ENCODE results near the gene EML4.
"Not testable (repeated sequence)": the region's sequence is repeated elsewhere in the genome, so short reads cannot be mapped to it uniquely, and the experiment has no call there.

Gene EML4

DNA sequence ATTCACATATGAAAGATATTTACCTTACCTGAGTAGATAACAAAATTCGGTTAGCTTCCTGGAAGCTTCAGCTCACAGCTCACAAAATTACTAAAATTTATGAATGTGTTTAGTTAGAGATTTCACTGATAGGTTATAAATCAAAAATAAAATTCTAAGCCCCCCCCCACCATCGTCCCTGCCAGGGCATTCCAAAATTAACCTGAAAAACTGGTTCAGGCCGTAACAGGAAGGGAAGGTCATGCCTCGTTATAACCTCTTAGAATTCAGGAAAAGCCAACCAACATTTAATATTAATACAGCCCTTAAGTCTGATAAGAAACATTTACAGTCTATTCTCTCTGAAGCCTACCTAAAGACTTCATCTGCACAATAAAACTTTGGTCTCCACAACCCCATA, 143.0 kb downstream of the EML4 start:
- DNase-seq: no peak

DNA sequence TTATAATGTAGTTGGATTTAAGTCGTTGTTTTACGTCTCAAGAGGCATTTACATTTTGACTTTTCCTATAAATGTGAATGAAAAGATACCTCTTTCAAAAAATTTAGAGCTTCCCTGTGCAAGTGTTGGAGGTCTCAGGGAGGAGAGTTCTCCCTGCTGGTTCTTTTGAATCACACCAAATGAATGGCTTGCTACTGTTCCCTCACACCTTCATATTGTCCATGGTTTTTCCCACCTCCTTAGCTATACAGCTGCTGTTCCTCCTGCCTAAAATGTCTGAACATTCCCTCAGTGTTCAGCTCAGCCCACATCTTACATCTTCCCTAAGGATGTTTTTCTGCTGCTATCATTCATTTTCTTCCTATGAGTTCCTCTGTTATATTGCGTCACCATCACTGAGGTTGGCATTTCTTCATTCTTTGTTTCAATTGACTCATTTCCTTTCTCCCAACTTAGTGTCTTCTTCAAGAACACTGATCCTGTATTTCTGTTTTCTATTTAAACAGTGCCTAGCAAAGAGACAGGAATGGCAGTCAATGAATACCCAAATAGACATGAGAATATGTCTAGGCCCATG, 145.8 kb downstream of the EML4 start:
- DNase-seq: no peak

GRCh38 chr2:42315844-42316470, 146.8 kb downstream of the EML4 start:
- DNase-seq: no peak

DNA sequence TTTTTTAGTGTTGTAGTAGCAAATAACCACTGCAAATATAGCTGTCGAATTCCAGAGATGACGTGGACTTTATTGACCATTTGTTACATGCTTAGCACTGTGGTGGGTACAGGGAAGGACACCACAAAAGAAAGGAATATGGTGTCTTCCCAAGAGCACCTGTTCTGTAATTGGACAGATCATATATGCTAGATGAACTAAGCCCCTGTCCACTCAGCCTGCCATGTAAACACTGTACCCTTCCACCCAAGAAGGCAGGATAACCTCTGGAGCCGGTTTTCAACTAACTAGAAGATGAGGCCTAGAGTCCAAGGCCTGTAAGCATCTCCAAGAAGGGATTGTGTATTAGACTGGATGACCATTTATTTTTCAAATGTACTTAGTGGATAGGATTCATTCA, 147.8 kb downstream of the EML4 start:
- DNase-seq: no peak

DNA sequence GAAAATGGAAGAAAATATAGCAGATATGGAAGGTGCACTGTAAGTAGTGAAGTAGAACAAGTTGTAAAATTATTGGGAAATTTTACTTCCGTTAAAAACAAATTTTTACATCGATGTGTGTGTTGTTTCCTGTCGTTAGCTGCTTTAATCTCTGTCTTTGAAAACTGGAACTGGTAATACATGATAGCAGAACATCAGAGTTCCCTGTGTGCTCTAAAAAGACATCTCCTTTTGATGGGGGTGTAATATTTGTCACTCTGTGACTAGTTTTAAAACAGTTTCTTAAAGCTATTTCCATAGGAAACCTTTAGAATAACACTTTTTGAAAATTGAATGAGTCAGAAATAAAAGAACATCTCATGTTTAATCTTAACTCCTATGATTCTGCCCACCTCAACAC, 148.3 kb downstream of the EML4 start:
- DNase-seq: no peak

- DNase-seq: no peak
Measured at GRCh38 chr2:42317945-42318344, 148.8 kb downstream of the EML4 start.

DNA sequence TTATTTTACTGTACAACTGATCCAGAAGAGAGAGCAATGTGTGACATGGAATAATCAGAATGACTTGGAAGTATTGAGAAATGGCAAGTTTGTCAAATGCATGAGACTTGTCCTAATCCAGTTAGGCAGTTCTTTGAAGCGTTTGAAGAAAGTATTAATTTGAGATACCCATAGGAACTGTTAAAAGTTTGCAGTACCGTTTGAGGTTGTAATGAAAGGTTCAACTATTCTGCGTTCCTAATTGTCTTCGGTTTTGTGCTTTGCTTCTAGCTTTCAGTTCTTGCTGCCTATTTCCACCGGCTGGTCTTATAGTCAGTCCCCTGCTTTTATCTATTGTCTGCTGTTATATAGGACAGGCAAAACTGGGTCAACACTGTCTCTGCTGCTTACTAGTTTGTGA, 150.1 kb downstream of the EML4 start:
- DNase-seq: no peak

GRCh38 chr2:42321452-42322064, 152.4 kb downstream of the EML4 start:
- no peak for DNase-seq

DNA sequence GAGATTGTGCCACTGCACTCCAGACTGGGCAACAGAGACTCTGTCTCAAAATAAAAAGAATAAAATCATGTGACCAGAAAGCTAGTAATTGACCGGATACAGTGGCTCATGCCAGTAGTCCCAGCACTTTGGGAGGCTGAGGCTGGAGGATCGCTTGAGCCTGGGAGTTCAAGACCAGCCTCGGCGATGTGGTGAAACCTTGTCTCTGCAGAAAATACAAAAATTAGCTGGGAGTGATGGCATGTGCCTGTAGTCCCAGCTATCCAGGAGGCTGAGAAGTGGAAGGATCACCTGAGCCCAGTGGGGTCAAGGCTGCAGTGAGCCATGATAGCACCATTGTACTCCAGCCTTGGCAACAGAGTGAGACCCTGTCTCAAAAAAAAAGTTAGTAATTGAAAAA, 155.1 kb downstream of the EML4 start:
- DNase-seq: no peak

GRCh38 chr2:42324949-42325348, 155.8 kb downstream of the EML4 start:
- DNase-seq: no peak

DNA sequence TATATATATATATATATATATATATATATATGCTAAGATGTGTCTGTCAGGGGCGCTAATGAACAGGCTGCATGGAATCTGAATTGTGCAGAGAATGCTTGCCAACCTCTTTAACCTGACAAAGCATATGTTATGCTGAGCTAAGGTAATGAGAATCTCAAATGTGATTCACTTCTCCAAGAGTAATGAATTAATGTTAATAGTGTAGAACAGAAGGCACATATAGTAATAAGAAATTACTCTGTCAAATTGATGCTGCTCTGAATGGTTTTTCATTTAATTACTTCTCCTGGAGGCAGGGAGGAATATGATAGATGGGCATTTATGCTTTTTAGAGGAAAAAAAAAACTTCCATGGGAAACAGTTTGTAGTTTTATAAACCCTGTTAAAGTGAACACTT, 156.5 kb downstream of the EML4 start:
- DNase-seq: no peak

DNA sequence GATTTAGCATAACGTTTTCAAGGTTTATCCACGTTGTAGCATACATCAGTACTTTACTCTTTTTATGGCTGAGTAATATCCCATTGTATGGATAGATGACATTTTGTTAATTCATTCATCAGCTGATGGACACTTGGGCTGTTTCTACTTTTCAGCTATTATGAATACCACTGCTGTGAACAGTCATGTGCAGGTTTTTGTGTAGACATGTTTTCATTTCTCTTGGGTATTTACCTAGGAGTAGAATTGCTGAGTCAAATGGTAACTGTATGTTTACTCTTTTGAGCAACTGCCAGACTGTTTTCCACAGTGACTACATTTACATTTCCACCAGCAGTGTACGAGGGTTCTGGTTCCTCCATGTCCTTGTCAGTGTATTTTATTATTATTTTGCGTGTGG, 158.0 kb downstream of the EML4 start:
- no peak for DNase-seq

GRCh38 chr2:42328148-42328833, 159.1 kb downstream of the EML4 start:
- no peak for DNase-seq

DNA sequence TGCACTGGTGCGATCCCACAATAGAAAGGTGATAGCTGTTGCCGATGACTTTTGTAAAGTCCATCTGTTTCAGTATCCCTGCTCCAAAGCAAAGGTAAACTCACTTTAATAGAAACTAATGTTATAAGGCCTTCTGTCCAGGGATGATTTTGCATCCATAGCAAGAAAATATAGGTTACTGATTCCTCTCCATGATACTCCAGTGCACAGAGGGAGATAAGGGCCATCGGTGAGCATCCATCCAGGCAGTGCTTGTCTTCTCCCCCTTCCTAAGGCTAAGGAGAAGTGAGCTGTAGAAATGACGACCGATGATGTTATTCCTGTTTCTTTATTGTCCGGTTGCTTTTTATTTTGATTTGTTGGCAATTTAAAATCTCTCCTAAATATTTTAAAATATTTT, 159.8 kb downstream of the EML4 start:
- no peak for DNase-seq

DNA sequence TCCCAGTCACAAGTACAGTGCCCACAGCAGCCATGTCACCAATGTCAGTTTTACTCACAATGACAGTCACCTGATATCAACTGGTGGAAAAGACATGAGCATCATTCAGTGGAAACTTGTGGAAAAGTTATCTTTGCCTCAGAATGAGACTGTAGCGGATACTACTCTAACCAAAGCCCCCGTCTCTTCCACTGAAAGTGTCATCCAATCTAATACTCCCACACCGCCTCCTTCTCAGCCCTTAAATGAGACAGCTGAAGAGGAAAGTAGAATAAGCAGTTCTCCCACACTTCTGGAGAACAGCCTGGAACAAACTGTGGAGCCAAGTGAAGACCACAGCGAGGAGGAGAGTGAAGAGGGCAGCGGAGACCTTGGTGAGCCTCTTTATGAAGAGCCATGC, 160.6 kb downstream of the EML4 start:
- no peak for DNase-seq

DNA sequence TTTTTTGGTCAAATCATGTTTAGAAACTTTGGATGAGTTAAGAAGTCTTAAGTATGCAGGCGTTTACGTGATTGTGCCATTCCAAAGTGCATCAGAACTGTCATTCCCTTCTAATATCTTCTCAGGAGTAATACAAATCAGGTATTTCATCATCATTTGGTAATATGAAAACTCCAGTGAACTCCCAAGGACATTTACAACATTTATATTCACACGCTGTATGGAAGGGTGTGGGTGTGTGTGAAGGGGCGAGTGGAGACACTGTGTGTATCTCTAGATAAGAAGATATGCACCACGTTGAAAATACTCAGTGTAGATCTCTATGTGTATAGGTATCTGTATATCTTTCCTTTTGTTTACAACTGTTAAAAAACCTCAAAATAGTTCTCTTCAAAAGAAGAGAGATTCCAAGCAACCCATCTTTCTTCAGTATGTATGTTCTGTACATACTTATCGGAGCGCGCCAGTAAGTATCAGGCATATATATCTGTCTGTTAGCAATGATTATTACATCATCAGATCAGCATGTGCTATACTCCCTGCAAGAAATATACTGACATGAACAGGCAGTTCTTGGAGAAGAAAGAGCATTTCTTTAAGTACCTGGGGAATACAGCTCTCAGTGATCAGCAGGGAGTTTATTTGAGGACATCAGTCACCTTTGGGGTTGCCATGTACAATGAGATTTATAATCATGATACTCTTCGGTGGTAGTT, 162.6 kb downstream of the EML4 start:
- no peak for DNase-seq

- DNase-seq: no peak
Measured at GRCh38 chr2:42332575-42332974, 163.4 kb downstream of the EML4 start.

- DNase-seq: no peak
Measured at GRCh38 chr2:42333579-42333978, 164.4 kb downstream of the EML4 start.

- DNase-seq: no peak
Measured at GRCh38 chr2:42334220-42334619, 165.1 kb downstream of the EML4 start.

DNA sequence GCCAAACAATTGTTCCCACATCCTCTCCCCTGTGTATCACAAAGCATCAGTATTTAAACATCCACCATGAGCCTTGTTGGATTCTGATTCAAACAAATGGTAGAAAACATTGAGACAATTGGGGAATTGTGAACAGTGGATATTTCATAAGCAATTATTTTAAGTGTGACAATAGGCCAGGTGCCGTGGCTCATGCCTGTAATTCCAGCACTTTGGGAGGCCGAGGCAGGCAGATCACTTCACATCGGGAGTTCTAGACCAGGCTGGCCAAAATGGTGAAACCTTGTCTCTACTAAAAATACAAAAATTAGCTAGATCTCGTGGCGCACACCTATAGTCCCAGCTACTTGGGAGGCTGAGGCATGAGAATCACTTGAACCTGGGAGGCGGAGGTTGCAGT, 165.7 kb downstream of the EML4 start:
- not testable (repeated sequence) for DNase-seq

DNA sequence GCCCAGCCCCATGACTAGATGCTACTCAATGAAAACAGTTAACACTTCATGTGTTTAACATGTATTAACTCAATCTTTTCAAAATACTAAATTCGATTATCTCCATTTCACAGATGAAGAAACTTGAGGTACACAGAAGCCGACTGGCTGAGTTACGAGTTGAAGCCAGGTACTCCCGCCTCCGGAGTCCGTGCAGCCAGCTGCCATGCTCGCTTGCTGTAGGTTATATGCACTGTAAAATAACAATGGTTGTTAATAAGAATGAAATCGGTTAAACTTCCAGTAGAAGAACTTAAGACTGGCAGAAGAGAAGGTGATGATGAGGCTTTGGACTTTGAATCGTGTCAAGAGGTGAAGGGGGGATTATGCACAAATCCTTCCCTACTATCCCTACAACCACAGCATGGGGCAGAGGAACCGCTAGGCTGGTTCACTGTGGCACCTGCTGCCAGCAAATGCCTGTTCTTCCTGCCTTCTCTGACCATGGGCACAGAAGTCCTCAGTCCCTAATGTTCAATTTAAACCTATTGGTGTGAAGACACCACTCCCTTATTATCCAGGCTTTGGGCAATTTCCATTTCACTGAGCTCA, 166.5 kb downstream of the EML4 start:
- no peak for DNase-seq

- DNase-seq: no peak
Measured at GRCh38 chr2:42336361-42336965, 167.3 kb downstream of the EML4 start.

DNA sequence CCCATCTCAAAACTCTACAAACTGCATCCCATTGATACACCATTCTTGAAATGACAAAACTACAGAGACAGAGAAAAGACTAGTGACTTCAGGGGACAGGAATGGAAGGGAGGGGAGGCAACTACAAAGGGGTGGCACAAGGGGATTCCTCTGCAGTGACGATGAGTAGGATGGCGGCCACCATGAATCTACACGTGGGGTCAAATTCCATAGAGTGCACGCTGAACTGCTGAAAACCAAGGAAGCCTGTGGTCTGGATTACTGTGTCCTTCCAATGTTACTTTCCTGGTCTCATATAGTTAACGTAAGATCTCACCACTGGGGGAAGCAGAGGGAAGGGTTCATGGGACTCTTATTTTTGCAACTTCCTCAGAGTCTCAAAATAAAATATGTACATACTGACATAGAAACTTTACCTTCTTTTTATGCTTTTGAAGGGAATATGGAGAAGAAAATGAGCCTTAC, 168.2 kb downstream of the EML4 start:
- no peak for DNase-seq
